H4 (cell line): Measurements from ENCODE around the gene TXNRD2. TPM values are rescaled to one million over a fixed set of nuclear protein-coding genes. Genes with fewer than 3 reads are reported as not detected.

Experiments used
- DNase-seq: peaks from one replicate; pipeline ENCODE4 v3.0.0-alpha.2; 2015; ENCODE audit warnings: low spot score
- total RNA-seq: library from RNA; depleted of rRNA; stranded (reverse); fragments of >200 nt; shearing (Covaris generic); gene quantifications from 2 replicates; pipeline ENCODE4 v1.2.3, GENCODE V29; 2014; rRNA removed

Gene TXNRD2
- total RNA-seq, 1 experiment from 2014 or later = 7.5 TPM

DNA sequence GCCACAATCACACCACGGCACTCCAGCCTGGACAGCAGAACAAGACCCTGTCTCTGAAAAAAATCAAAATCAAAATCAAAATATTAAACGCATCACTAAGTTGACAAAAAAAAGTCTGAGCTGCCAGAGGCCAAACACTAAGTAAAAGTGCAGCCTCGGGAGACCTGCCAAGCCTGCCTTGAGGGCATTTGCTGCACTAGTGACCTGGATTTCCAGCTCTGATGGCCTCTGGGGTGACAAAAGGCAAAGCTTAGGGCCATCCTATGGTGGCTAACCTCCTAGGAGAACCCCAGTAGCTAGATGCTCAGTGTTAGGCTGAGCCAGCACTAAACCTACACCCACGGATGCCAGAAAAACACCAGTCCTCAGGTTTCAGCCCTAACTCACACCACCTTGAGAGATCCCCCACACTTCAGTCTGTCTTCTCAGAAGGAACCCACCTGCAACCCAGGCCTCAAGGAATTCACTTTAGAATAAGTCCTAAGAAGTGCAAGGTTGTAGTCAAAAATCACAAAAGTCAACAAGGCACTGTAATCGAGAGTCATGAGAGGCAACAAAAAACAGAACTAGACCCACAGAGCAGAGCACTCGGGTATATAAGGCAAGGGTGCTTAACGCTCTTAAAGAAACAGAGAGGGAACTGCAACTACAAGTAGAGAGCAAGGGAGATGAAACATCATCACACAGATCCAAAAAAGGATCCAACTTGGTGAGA, 115.6 kb downstream of the TXNRD2 start:
- no peak for DNase-seq

Other genes with a start within 250 kb of the TXNRD2 start
- 10.9 and 15.8 TPM in 2 replicates for gene SEPTIN5, start 227.3 kb downstream of the TXNRD2 start, total RNA-seq
- gene GP1BB, start 218.3 kb downstream of the TXNRD2 start, total RNA-seq = 0.06 and 1.3 TPM in 2 replicates
- gene TBX1, start 181.0 kb downstream of the TXNRD2 start, total RNA-seq = not detected in 2 replicates
- gene GNB1L, start 86.9 kb downstream of the TXNRD2 start, total RNA-seq = 5.7 and 12.4 TPM in 2 replicates
- 2.3 and 2.6 TPM in 2 replicates for gene RTL10, start 86.9 kb downstream of the TXNRD2 start, total RNA-seq
- gene COMT, start within 50 bp of the TXNRD2 start, total RNA-seq = 111 and 112 TPM in 2 replicates
- 0.58 and 1.8 TPM in 2 replicates for gene ARVCF, start 75.0 kb upstream of the TXNRD2 start, total RNA-seq
- 20.6 and 29.3 TPM in 2 replicates for gene TANGO2, start 79.3 kb upstream of the TXNRD2 start, total RNA-seq
- gene DGCR8, start 138.4 kb upstream of the TXNRD2 start, total RNA-seq = 9.2 and 11.4 TPM in 2 replicates
- gene RANBP1, start 174.3 kb upstream of the TXNRD2 start, total RNA-seq = 623 and 731 TPM in 2 replicates
- gene TRMT2A, start 175.4 kb upstream of the TXNRD2 start, total RNA-seq = 12.2 and 16.6 TPM in 2 replicates
- gene ZDHHC8, start 190.0 kb upstream of the TXNRD2 start, total RNA-seq = 4.3 and 6.9 TPM in 2 replicates
- not detected in 2 replicates for gene CCDC188, start 209.2 kb upstream of the TXNRD2 start, total RNA-seq